Activated T-cell treated with anti-CD3 and anti-CD28 coated beads, Interleukin-2, amount 50 U/mL, for 72 hours (primary cell): ENCODE data around the gene LMAN2. TPM values are rescaled to one million over a fixed set of nuclear protein-coding genes. Genes with fewer than 3 reads are reported as not detected.

Experiments used
- ATAC-seq, 2 donors: fragments of 150-1000 bp; cut with Tn5 transposase; replicated peaks in 1 of 2; 2 replicates each; pipeline ENCODE4 v1.10.0; 2021; ENCODE audit warnings: moderate library complexity in 2 of 2, mild to moderate bottlenecking in 1 of 2
- DNase-seq, 2 donors: peaks; one replicate each; pipeline ENCODE4 v3.0.0; 2021 to 2022; ENCODE audit warnings: mixed read lengths in 1 of 2
- H3K27ac Mint-ChIP-seq: one replicate; pipeline ENCODE4 v1.8.0; 2022; ENCODE audit warnings: mild to moderate bottlenecking, moderate library complexity, mixed read lengths
- H3K27me3 Mint-ChIP-seq: one replicate; pipeline ENCODE4 v1.8.0; 2022; ENCODE audit warnings: low read depth, mixed read lengths
- H3K36me3 Mint-ChIP-seq, 2 donors: one replicate each; pipeline ENCODE4 v1.8.0; 2022; ENCODE audit warnings: mixed read lengths in 2 of 2, mild to moderate bottlenecking in 1 of 2; ENCODE audit not compliant: insufficient read depth in 2 of 2
- H3K4me1 Mint-ChIP-seq: one replicate; pipeline ENCODE4 v1.8.0; 2022; ENCODE audit warnings: low read depth, mixed read lengths
- H3K4me3 Mint-ChIP-seq, 2 donors: one replicate each; pipeline ENCODE4 v1.8.0; 2022; ENCODE audit warnings: mild to moderate bottlenecking in 2 of 2, mixed read lengths in 2 of 2, moderate library complexity in 2 of 2
- H3K9me3 Mint-ChIP-seq, 2 donors: one replicate each; pipeline ENCODE4 v1.8.0; 2022; ENCODE audit warnings: mixed read lengths in 2 of 2
- total RNA-seq, 2 donors: library from RNA; stranded (reverse); gene quantifications; one replicate each; pipeline ENCODE4 v1.2.3, GENCODE V29; 2022

LMAN2 gene
- total RNA-seq, 2 donors from 2014 or later = 115 to 124 TPM

DNA sequence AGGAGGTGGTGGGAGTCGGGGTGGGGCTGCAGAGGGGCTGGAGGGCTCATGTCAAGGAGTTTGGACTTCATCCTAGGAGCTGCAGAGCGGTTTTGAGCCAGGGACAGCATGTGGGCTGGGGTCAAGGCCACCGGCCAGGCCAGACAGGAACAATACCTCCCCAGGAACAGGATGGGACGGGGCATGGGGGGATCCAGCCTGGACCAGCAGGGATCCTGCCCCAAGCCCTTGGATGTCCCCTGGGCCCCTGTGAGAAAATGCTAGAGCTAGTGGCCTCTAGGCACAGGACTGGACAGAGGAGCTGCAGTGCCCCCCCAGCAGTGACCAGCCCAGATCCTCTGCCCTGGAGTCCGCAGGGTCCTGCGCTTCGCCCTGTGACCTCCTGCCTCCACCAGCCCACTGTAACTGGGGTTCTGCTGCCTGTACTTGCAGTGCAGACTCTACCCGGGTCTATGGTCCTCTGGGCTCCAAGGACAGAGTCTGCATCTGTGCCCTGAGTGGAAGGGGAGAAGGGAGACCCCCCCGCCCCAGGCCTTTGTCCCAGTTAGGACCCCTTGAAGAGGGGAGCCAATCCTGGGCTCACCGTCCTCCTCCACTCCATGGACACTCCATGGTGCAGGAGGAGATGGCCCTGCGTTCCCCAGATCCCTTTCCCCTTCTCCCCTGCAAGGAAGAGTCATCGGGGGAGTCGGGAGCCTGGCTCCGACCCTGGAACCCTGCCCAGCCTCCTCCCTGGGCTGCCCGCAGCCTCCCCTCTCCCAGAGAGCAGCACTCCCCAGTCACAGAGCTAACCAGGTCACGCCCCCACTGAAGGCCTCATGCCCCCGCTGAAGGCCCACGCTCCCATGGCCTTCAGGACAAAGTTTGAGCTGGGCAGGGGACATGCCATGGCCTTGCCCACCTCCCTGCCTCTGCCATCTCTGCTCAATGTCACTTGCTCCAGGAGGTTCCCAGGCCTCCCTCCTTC, 36.8 kb downstream of the LMAN2 start:
- peaks cover 38% of the 10 kb centered on the region for H3K4me1 Mint-ChIP-seq
- no peak overlapping the region for H3K27ac Mint-ChIP-seq
- no peaks in the 10 kb centered on the region for H3K27me3 Mint-ChIP-seq

GRCh38 chr5:177313561-177314259, 37.8 kb downstream of the LMAN2 start:
- ATAC-seq (no peak), DNase-seq (no peak)
- peak overlapping the region; percentile 79 to 92 for H3K4me3 Mint-ChIP-seq
- no peaks in the 10 kb centered on the region for H3K27me3 Mint-ChIP-seq
- H3K9me3 Mint-ChIP-seq = no peaks in the 10 kb centered on the region
- no peak overlapping the region for H3K27ac Mint-ChIP-seq
- H3K4me1 Mint-ChIP-seq = peaks cover 44% of the 10 kb centered on the region
- H3K36me3 Mint-ChIP-seq = peaks cover 7% of the 10 kb centered on the region in 2 donors

More for the DNA sequence above, 36.8 kb downstream of the LMAN2 start:
- Mint-ChIP-seq H3K4me3 (no peak overlapping the region), H3K9me3 (no peaks in the 10 kb centered on the region), H3K36me3 (peaks cover 4 to 6% of the 10 kb centered on the region in 2 donors)
- ATAC-seq (no peak), DNase-seq (no peak)

- H3K4me1 Mint-ChIP-seq = peaks cover 39% of the 10 kb centered on the region
- peak overlapping the region; percentile 79 to 92 for H3K4me3 Mint-ChIP-seq
- no peaks in the 10 kb centered on the region for H3K27me3 Mint-ChIP-seq
- DNase-seq (peak; percentile 69 to 76), ATAC-seq (peak; percentile 39 to 41)
- peaks cover 7% of the 10 kb centered on the region in 2 donors for H3K36me3 Mint-ChIP-seq
- peak overlapping the region; percentile 80 for H3K27ac Mint-ChIP-seq
- no peaks in the 10 kb centered on the region for H3K9me3 Mint-ChIP-seq
These were observed 38.8 kb downstream of the LMAN2 start for GRCh38 chr5:177312649-177313181.

DNA sequence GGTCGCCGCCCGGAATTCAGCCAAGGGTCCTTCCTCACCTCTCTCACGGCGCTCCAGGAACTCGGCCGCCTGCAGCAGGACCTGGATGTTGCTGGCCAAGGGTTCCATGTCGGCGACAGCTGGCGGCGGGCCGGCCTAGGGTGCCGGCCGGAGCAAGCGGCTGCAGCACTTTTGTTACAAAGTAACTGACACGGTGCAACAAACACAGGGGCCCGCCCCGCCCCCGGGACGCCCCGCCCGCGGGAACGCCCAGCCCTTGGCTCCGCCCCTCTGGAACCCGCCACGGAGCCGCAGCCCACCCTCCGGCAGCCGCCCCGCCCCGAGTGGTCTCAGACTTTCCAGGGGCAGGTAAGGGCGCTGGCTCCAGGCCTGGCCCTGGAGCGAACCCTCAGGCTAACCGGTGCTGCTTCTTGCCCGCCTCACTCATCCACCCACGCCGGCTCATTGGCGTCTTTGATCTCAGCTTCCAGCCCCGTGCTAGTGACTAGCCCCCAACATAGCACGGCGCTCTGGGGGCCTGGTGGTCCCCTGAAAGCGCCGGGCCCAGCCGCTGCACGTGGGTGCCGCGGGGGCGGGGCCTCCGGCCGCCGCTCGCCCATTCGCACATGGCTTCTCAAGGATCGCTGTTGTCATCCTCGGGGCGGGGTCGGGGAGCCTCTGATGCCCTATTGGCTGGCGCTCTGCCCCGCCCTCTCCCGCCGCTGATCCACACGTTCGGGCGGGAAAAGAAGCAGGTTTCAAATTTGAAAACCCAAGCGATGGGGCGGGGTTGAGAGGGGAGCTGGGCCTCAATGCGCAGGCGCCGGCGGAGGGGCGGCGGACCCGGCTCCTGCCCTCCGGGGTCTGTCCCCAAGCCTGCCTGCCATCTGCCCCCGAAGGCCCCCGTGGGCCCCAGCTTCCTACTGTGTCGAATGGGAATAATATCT, 39.5 kb downstream of the LMAN2 start, which contains the start of gene MXD3:
TSS of gene MXD3 (minus strand) at position 176 of the 926 bp plus-strand sequence. CDS start at position 108, 68 bp downstream.
- Mint-ChIP-seq H3K27ac (peak within 1 kb of the TSS; percentile 80), H3K4me3 (peak within 1 kb of the TSS; percentile 79 to 92), H3K9me3 (no peaks in the 10 kb centered on the region), H3K4me1 (peaks cover 40% of the 10 kb centered on the region), H3K36me3 (peaks cover 7% of the 10 kb centered on the region in 2 donors), H3K27me3 (no peaks in the 10 kb centered on the region)
- DNase-seq = peak; percentile 99
- ATAC-seq = peak; percentile 87 to 88

GRCh38 chr5:177311392-177311722, 40.1 kb downstream of the LMAN2 start:
- no peaks in the 10 kb centered on the region for H3K27me3 Mint-ChIP-seq
- ATAC-seq (peak in 1 of 2 donors; percentile 0), DNase-seq (peak in 1 of 2 donors; percentile 29)
- no peak overlapping the region for H3K27ac Mint-ChIP-seq
- H3K36me3 Mint-ChIP-seq = peaks cover 10 to 11% of the 10 kb centered on the region in 2 donors
- H3K4me3 Mint-ChIP-seq = peak overlapping the region; percentile 79 to 92
- no peaks in the 10 kb centered on the region for H3K9me3 Mint-ChIP-seq
- H3K4me1 Mint-ChIP-seq = peaks cover 45% of the 10 kb centered on the region

DNA sequence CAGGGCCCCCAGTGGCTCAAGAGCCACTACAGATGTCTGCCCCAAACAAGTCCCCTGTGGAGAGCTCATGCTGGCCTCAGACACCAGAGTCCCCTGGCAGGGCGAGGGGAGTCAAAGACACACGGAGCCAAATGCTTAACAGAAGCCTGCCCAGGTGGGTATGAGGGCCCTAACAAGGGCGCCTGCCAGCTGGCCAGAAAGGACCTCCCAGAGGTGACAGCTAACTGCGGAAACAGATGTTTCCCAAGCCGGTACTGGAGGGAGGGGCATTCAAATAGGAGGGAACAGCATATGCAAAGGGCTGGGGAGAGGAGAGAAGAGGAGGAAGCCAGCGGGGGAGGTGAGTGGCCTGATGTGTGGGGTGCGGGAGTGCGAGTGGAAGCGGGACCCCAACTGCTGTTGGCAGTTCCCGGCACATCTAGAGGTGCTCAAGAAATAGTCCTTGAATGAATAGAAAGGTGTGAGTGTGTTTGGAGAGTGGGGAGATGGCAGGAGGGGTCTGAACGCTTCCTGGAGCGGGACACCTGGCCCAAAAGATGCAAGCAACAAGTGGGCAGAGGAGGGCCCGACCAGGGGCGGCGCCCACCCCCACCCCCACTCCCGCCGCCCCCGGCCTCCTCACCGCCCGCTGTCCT, 40.6 kb downstream of the LMAN2 start:
- Mint-ChIP-seq H3K9me3 (no peaks in the 10 kb centered on the region), H3K27me3 (no peaks in the 10 kb centered on the region), H3K4me1 (peaks cover 50% of the 10 kb centered on the region), H3K4me3 (peak overlapping the region; percentile 79 to 92), H3K36me3 (peaks cover 10 to 11% of the 10 kb centered on the region in 2 donors), H3K27ac (no peak overlapping the region)
- ATAC-seq (no peak), DNase-seq (peak in 1 of 2 donors; percentile 33)

DNA sequence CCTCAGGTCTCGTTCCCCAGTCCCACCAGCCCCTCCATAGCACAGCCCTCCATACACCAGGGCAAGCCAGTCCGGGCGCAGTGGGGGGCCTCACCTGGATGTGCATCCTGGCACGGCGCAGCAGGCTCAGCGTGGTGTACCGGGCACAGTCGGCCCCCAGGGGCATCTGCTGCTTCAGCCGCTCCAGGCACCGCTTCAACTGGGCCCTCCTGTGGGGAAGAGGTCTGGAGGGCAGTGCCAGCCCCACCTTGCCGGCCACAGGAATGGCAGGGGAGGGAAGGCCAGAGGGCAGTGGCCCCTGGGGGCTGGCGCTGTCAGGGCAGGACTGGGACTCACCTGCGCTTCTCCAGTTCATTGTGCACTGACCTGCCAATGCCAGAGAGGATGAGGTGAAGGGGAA, 41.1 kb downstream of the LMAN2 start:
- Mint-ChIP-seq H3K9me3 (no peaks in the 10 kb centered on the region), H3K4me3 (peak overlapping the region; percentile 79 to 92), H3K4me1 (peaks cover 55% of the 10 kb centered on the region), H3K36me3 (peaks cover 10 to 15% of the 10 kb centered on the region in 2 donors), H3K27ac (no peak overlapping the region), H3K27me3 (no peaks in the 10 kb centered on the region)
- ATAC-seq (no peak), DNase-seq (no peak)

- H3K27ac Mint-ChIP-seq = peak overlapping the region; percentile 24
- peak overlapping the region; percentile 80 to 92 for H3K4me3 Mint-ChIP-seq
- peaks cover 10 to 18% of the 10 kb centered on the region in 2 donors for H3K36me3 Mint-ChIP-seq
- H3K9me3 Mint-ChIP-seq = no peaks in the 10 kb centered on the region
- H3K27me3 Mint-ChIP-seq = no peaks in the 10 kb centered on the region
- H3K4me1 Mint-ChIP-seq = peaks cover 63% of the 10 kb centered on the region
- ATAC-seq = peak; percentile 14 to 21
- peak; percentile 79 to 81 for DNase-seq
These were observed 41.9 kb downstream of the LMAN2 start for GRCh38 chr5:177309351-177310191.

GRCh38 chr5:177308740-177309139, 42.7 kb downstream of the LMAN2 start:
- H3K4me1 Mint-ChIP-seq = peaks cover 63% of the 10 kb centered on the region
- H3K27me3 Mint-ChIP-seq = no peaks in the 10 kb centered on the region
- peak overlapping the region; percentile 29 for H3K27ac Mint-ChIP-seq
- DNase-seq (no peak), ATAC-seq (no peak)
- peaks cover 10 to 18% of the 10 kb centered on the region in 2 donors for H3K36me3 Mint-ChIP-seq
- H3K9me3 Mint-ChIP-seq = no peaks in the 10 kb centered on the region
- H3K4me3 Mint-ChIP-seq = no peak overlapping the region

- Mint-ChIP-seq H3K27ac (no peak overlapping the region), H3K9me3 (no peaks in the 10 kb centered on the region), H3K27me3 (no peaks in the 10 kb centered on the region), H3K4me1 (peaks cover 57% of the 10 kb centered on the region), H3K36me3 (peaks cover 10 to 18% of the 10 kb centered on the region in 2 donors), H3K4me3 (no peak overlapping the region)
- DNase-seq = no peak
- ATAC-seq = no peak
These were observed 43.7 kb downstream of the LMAN2 start for GRCh38 chr5:177307544-177308363.
